Activated CD8-positive, alpha-beta memory T cell treated with anti-CD3 and anti-CD28 coated beads, Interleukin-2, amount 50 U/mL, for 24 hours (primary cell): ENCODE measurements around the gene LAMB4.
A peak's percentile ranks its signal among the peaks of the same experiment; 100 is the strongest.

ENCODE experiments used
- DNase-seq: peaks from one replicate; pipeline ENCODE4 v3.0.0-alpha.2; 2020; ENCODE audit errors: extremely low read depth

LAMB4 gene

DNA sequence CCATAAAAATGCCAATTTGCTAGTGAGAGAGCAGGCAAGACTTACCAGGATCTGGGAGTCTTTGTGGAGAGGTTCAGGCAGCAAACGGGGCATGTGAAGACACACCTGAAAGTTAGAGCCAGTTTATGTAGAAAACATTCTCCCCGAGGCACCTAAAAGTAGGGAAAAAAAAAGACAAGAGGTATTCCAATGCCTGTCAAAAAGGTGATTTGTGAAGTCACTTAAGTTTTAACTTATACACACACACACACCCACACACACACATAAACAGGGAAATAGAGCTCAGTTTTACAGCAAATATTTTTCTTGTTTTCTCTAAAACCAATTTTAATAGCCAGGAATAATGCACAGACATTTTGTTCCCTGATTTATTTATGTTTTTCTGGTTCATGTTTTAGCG lies at the start of gene LAMB4:
TSS of gene LAMB4 (minus strand) at position 101 of the 400 bp plus-strand sequence. CDS start 7,197 bp downstream, outside the sequence.
- no peak for DNase-seq

DNA sequence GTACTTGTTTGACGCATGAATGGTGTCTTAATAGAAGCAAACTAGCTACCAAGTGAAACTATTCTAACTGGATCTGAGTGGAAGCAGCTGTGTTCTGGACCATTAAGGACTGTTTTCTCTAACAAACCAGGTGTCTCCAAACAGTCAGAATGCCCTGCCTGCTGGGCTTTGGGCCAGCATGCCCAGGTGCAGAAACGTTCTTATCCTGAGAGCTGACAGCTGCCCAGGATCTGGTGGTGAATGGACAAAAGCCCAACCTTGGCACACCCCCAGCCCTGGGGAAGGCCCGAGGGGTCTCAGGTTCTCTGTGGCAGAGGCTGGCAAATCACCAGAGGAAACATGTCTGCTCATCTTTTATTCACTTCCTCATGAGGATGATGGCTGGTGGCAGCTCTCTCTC lies 48.2 kb upstream of the LAMB4 start:
- DNase-seq = no peak

GRCh38 chr7:108171164-108171563 lies 41.0 kb upstream of the LAMB4 start:
- no peak for DNase-seq

DNA sequence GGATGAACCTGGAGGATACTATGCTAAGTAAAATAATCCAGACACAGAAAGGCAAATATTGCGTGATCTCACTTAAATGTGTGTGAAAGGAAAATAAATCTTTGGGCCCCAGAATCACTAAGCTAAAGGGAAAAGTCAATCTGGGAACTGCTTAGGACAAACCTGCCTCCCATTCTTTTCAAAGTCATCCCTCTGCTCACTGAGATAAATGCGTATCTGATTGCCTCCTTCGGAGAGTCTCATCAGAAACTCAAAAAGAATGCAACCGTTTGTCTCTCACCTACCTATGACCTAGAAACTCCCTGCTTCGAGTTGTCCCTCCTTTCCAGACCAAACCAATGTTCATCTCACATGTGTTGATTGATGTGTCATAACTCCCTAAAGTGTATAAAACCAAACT lies 40.1 kb upstream of the LAMB4 start:
- no peak for DNase-seq

DNA sequence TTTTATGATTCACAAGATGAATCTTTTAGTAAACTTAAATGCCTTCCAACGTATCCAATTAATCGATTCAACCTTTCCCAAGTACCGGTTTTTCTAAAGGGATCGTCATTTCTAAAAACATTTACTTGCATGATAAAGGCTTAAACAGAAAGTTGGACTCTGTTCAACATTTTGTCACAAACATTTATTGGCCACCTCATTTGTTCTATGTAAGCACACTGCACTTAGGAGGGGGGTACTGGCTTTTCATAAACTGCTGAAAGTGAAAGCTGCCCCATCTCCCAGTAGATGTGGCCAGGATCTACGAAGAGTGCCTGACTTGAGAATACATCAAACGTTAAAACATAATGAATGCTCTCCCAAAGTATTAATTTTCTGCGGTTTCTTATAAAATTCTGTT lies 37.3 kb upstream of the LAMB4 start:
- no peak for DNase-seq

- no peak for DNase-seq
Observed at GRCh38 chr7:108166687-108167086, 36.5 kb upstream of the LAMB4 start.

DNA sequence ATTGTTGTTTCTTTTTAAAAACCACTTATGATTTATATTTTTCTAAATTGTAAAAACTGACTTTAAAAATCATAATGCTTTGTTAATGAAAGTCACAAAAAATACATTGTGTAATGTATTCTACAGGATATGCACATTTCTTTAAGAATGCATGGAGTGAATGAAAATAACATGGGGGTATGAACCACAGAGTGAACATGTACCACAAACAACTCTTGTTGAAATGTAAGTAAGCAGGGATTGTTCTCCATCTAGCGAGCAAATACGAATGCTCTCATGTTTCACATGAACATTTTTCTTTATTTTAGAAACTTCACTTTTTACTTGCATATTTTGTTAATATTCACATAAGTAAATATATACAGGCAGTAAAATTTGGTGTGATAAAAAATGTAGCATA lies 35.6 kb upstream of the LAMB4 start:
- DNase-seq = no peak

GRCh38 chr7:108164946-108165345 lies 34.8 kb upstream of the LAMB4 start:
- DNase-seq = no peak

DNA sequence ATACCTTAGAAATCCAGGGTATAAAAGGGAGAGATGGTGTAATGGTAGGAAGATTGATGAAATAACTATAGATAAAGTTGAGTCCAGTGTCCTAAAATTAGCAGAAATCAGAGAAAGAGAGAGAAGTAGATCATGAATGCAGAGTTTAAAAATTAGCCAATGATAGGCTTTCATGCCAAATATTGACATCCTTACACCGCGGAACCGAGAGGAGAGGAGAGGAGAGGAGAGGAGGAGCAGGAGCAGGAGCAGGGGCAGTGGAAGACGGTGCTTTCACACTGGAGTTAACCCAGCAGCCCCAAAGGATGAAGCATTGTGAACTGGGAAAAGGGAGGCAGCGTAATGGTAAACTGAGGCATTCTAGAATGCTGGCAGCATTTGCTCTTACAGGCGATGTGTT lies 34.2 kb upstream of the LAMB4 start:
- no peak for DNase-seq

DNA sequence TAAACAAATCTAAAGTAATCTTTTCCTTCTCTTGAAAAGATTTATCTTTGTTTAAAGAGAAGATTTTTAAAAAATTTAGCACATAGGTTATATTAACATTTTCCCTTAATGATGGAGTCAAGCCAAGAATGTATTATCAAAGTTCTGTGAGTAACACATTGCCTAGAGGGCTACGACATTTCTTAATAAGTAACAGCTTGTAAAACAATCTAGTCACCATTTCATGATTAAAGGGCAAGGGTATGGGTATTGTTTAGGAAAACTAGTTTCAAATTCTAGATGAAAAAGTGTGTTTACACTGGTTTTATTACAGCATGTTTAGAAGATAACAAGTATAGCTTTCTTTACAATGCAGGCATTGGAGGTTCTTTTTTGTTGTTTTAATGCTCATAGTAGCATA lies 28.6 kb upstream of the LAMB4 start:
- DNase-seq = no peak

GRCh38 chr7:108157606-108158335 lies 27.6 kb upstream of the LAMB4 start:
- DNase-seq = no peak

DNA sequence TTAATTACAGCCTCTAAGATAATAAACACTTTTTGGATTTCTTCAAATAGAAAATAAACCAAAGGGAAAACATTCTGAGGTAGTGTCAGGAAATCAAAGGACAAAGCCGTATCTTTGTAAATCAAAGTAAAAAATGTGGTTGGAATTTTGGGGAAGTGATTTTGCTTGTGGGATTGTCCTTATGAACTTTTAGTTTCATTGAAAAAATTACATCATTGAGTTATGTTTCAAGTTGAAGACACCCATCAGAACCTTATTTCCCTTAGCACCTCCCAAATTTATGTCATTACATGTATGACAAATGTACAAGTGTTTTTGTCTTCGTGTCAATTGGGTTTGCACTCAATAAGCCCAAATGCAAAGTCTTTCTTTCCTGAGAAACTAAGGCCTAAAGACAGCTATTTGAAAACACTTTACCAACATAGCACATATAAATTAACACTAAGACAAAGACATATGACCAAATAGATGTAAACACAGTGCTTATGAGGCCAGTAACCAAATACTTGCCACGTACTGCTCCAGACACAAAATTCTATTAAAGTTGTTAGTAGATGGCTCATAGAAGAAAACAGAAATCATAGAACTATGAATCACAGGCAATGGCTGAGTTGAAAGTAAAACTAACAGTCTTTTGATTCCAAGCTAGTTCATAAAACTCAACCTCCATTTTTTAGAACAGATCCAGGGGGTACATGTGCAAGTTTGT lies 26.9 kb upstream of the LAMB4 start:
- no peak for DNase-seq

DNA sequence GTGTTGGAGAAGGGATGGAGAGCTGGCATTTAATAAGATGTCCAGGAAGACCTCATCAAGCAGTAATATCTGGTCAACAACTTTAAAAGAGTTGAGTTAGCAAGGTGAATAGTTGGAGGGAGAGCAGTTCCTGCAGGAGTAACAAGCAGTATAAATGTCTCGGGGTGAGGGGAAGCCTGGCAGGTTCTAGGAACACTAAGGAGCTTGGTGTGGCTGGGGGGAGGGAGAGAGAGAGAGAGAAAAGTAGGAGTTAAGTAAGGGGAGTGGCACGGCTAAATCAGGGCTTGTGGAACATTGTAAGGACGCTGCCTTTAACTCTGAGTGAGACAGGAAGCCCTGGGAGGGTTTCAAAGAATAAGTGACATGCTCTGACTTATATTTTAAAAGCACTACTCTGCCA lies 22.0 kb upstream of the LAMB4 start:
- no peak for DNase-seq

DNA sequence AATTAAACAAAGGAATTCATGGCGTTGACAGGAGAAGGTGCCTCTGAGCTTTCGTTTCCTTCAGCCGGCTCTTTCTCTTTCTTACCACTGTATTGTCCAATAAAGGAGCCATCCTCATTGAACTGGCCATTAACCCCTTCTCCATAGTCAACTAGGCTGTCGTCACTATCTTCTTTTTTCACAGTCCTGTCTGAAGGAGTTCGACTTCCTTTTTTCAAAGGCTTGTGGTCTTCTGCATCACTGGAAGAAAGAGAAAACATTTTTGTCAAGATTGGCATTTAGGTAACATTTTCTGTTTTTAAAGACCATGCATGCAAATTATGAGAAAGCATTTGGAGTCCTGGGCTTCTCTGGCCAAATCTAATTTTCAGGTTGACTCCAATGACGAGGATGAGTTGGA lies 19.7 kb upstream of the LAMB4 start:
- DNase-seq = no peak

- DNase-seq = no peak
Observed at GRCh38 chr7:108149119-108149518, 19.0 kb upstream of the LAMB4 start.

DNA sequence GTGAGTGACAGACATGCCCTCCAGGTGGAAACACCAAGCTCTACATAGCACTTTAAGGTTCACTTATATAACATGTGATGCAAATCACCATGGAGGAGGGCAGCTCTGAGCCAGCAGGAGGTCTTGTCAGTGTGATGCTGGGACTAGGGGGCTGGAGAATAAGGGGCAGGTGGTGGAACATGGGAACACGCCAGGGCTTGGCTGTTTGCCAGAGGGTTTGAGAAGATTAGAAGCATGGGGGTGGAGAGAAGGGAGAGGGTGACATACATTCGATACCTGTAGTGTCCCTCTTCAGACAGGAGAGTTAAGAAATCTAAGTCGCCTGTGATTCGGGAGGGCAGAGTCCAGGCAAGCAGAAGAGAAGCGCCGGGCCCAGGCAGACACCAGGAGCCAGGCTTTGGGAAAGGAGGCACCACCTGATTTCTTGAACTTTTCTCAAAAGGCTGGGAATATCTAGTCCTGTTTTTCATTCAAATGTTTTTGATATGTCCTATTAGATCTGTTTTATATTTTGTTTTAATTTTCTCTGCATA lies 16.9 kb upstream of the LAMB4 start:
- no peak for DNase-seq

GRCh38 chr7:108146070-108146842 lies 16.1 kb upstream of the LAMB4 start:
- peak; percentile 15 for DNase-seq

DNA sequence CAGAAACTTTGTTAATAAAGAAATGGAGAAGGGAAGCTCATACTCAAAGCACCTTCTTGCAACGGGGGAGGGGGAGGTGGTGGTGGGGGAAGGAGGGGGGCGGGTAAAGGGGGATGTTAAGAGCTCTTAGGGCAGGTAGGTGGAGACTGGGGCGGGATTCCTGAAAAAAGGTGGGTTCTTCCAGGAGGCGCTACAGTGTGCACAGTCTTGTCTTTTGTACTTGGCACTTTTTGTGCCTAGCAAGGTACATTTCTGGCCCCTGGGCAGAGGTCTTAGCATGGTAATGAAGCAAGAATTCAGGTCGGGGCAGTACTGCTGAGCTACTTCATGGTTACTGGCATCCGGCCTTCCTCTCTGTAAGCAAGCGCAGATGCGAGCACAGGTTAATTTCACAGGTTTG lies 15.2 kb upstream of the LAMB4 start:
- DNase-seq = no peak

- DNase-seq = no peak
Observed at GRCh38 chr7:108144931-108145330, 14.8 kb upstream of the LAMB4 start.

GRCh38 chr7:108143658-108144420 lies 13.7 kb upstream of the LAMB4 start:
- DNase-seq = no peak

- DNase-seq = no peak
Observed at GRCh38 chr7:108142675-108143259, 12.6 kb upstream of the LAMB4 start.
